Vagina (tissue), 2 donors: Measurements from ENCODE around the gene PPIP5K1. TPM values are rescaled to one million over a fixed set of nuclear protein-coding genes. Genes with fewer than 3 reads are reported as not detected.

Experiments used
- DNase-seq, 2 donors: peaks; one replicate each; pipeline ENCODE4 v3.0.0-alpha.2; 2017; ENCODE audit errors: extremely low spot score in 2 of 2
- H3K27ac ChIP-seq: fragments of 200-600 bp; sonication (generic); one replicate; pipeline ENCODE4 v1.5.1; 2019
- H3K27me3 ChIP-seq: fragments of 200-600 bp; sonication (generic); one replicate; pipeline ENCODE4 v1.5.1; 2019
- H3K36me3 ChIP-seq, 2 donors: fragments of 200-600 bp; sonication (generic); one replicate each; pipeline ENCODE4 v1.5.1; 2017 to 2019
- H3K4me1 ChIP-seq: fragments of 200-600 bp; sonication (generic); one replicate; pipeline ENCODE4 v1.5.1; 2019
- H3K4me3 ChIP-seq, 2 donors: fragments of 200-600 bp; sonication (generic); 1 replicate in 1 of 2; 2 replicates in 1 of 2; pipeline ENCODE4 v1.5.1; 2016 to 2019
- H3K9me3 ChIP-seq: fragments of 200-600 bp; sonication (generic); one replicate; pipeline ENCODE4 v1.5.1; 2019
- CTCF ChIP-seq, 3 experiments: fragments of 450-650 bp in 2 of 3; fragments of 200-600 bp in 1 of 3; sonication (generic) in 1 of 3; IDR thresholded peaks; one replicate each; pipeline ENCODE4 v1.5.1; 2017 to 2019; ENCODE audit warnings: antibody characterized with exemption in 3 of 3, mild to moderate bottlenecking in 2 of 3, moderate library complexity in 2 of 3
- POLR2A ChIP-seq, 2 donors: fragments of 450-650 bp; IDR thresholded peaks; one replicate each; pipeline ENCODE4 v1.6.1; 2017; ENCODE audit warnings: antibody characterized with exemption in 2 of 2, mild to moderate bottlenecking in 2 of 2, moderate library complexity in 2 of 2
- POLR2AphosphoS5 ChIP-seq, 2 donors: sonication (generic); formaldehyde crosslinking; IDR thresholded peaks; one replicate each; pipeline ENCODE4 v1.9.0; 2017; ENCODE audit warnings: antibody characterized with exemption in 2 of 2, mild to moderate bottlenecking in 2 of 2, low read depth in 1 of 2; ENCODE audit not compliant: insufficient read depth in 1 of 2
- intact Hi-C: fragments of 100-400 bp; cut with DNase I; formaldehyde crosslinking; loops from one replicate; pipeline ENCODE4 v1.15.1; 2023
- total RNA-seq: library from RNA; depleted of rRNA; stranded (reverse); fragments of >200 nt; gene quantifications from one replicate; pipeline ENCODE4 v1.2.3, GENCODE V29; 2016

PPIP5K1 gene
- total RNA-seq, 1 donor from 2014 or later, result 46.4 TPM

- H3K4me1 ChIP-seq, result peaks cover 8% of the 10 kb centered on the region
- no peak for TF ChIP-seq POLR2AphosphoS5 (IDR thresholded peaks at IDR 0.05; ENCODE audit: insufficient read depth in 1 of 2, low read depth in 1 of 2)
- no peak for TF ChIP-seq POLR2A (IDR thresholded peaks at IDR 0.05)
- TF ChIP-seq CTCF (IDR thresholded peaks at IDR 0.05), result no peak
- no peak for DNase-seq
- no peaks in the 10 kb centered on the region for H3K27me3 ChIP-seq
- no peak overlapping the region for H3K27ac ChIP-seq
- no peaks in the 10 kb centered on the region for H3K9me3 ChIP-seq
- no peak overlapping the region for H3K4me3 ChIP-seq
- intact Hi-C loops, result no loop called here
- peaks cover 0 to 6% of the 10 kb centered on the region in 2 donors for H3K36me3 ChIP-seq
Measured at GRCh38 chr15:43529141-43529540, 60.9 kb downstream of the PPIP5K1 start.

- Histone ChIP-seq H3K4me1 (peaks cover 8% of the 10 kb centered on the region), H3K27me3 (no peaks in the 10 kb centered on the region), H3K4me3 (no peak overlapping the region), H3K36me3 (peaks cover 0 to 6% of the 10 kb centered on the region in 2 donors), H3K27ac (no peak overlapping the region), H3K9me3 (no peaks in the 10 kb centered on the region)
- peak in 1 of 2 donors; percentile 83 for DNase-seq
- intact Hi-C loops, result no loop called here
- TF ChIP-seq POLR2A (IDR thresholded peaks at IDR 0.05) (no peak), POLR2AphosphoS5 (IDR thresholded peaks at IDR 0.05; ENCODE audit: insufficient read depth in 1 of 2, low read depth in 1 of 2) (no peak), CTCF (IDR thresholded peaks at IDR 0.05) (no peak)
Measured at GRCh38 chr15:43528542-43529007, 61.4 kb downstream of the PPIP5K1 start.

DNA sequence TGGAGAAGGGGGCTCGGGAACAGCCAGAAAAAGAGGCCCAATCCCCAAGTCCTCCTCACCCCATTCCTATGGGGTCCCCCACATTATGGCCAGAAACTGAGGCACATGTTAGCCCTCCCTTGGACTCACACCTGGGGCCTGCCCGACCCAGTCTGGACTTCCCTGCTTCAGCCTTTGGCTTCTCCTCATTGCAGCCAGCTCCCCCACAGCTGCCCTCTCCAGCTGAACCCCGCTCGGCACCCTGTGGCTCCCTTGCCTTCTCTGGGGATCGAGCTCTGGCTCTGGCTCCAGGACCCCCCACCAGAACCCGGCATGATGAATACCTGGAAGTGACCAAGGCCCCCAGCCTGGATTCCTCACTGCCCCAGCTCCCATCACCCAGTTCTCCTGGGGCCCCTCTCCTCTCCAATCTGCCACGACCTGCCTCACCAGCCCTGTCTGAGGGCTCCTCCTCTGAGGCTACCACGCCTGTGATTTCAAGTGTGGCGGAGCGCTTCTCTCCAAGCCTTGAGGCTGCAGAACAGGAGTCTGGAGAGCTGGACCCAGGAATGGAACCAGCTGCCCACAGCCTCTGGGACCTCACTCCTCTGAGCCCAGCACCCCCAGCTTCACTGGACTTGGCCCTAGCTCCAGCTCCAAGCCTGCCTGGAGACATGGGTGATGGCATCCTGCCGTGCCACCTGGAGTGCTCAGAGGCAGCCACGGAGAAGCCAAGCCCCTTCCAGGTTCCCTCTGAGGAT is 62.0 kb downstream of the PPIP5K1 start:
- H3K9me3 ChIP-seq, result no peaks in the 10 kb centered on the region
- H3K4me3 ChIP-seq, result no peak overlapping the region
- peaks cover 8% of the 10 kb centered on the region for H3K4me1 ChIP-seq
- H3K27ac ChIP-seq, result no peak overlapping the region
- TF ChIP-seq POLR2AphosphoS5 (IDR thresholded peaks at IDR 0.05; ENCODE audit: insufficient read depth in 1 of 2, low read depth in 1 of 2), result no peak
- TF ChIP-seq CTCF (IDR thresholded peaks at IDR 0.05), result no peak
- no peak for TF ChIP-seq POLR2A (IDR thresholded peaks at IDR 0.05)
- peak in 1 of 2 donors; percentile 77 for DNase-seq
- intact Hi-C loops, result no loop called here
- peaks cover 0 to 7% of the 10 kb centered on the region in 2 donors for H3K36me3 ChIP-seq
- no peaks in the 10 kb centered on the region for H3K27me3 ChIP-seq

DNA sequence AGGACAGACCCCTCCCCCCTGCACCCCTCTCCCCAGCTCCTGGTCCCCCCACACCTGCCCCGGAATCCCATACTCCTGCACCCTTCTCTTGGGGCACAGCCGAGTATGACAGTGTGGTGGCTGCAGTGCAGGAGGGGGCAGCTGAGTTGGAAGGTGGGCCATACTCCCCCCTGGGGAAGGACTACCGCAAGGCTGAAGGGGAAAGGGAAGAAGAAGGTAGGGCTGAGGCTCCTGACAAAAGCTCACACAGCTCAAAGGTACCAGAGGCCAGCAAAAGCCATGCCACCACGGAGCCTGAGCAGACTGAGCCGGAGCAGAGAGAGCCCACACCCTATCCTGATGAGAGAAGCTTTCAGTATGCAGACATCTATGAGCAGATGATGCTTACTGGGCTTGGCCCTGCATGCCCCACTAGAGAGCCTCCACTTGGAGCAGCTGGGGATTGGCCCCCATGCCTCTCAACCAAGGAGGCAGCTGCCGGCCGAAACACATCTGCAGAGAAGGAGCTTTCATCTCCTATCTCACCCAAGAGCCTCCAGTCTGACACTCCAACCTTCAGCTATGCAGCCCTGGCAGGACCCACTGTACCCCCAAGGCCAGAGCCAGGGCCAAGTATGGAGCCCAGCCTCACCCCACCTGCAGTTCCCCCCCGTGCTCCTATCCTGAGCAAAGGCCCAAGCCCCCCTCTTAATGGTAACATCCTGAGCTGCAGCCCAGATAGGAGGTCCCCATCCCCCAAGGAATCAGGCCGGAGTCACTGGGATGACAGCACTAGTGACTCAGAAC is 62.8 kb downstream of the PPIP5K1 start:
- intact Hi-C loops, result no loop called here
- DNase-seq, result peak in 1 of 2 donors; percentile 80
- peaks cover 3 to 15% of the 10 kb centered on the region in 2 donors for H3K36me3 ChIP-seq
- H3K27me3 ChIP-seq, result no peaks in the 10 kb centered on the region
- no peak overlapping the region for H3K27ac ChIP-seq
- H3K9me3 ChIP-seq, result no peaks in the 10 kb centered on the region
- H3K4me1 ChIP-seq, result peaks cover 8% of the 10 kb centered on the region
- no peak for TF ChIP-seq POLR2A (IDR thresholded peaks at IDR 0.05)
- TF ChIP-seq CTCF (IDR thresholded peaks at IDR 0.05), result no peak
- TF ChIP-seq POLR2AphosphoS5 (IDR thresholded peaks at IDR 0.05; ENCODE audit: insufficient read depth in 1 of 2, low read depth in 1 of 2), result no peak
- no peak overlapping the region for H3K4me3 ChIP-seq
